A549 (cell line): ENCODE results near the gene ECE1. TPM values are rescaled to one million over a fixed set of nuclear protein-coding genes. Genes with fewer than 3 reads are reported as not detected.

Experiments
- ATAC-seq, 2 experiments: fragments of 200-7000 bp in 1 of 2; fragments of >200 bp in 1 of 2; cut with Nextera tagmentation in 1 of 2; cut with Tn5 transposase in 1 of 2; 3 replicates each; pipeline versions ENCODE4 v1.8.0 to v1.9.1; 2018 to 2020; ENCODE audit warnings: mild to moderate bottlenecking in 1 of 2, moderate library complexity in 1 of 2
- CTCF ChIA-PET: fragments of 300-600 bp; sonication (Branson Sonifier 250); formaldehyde crosslinking; extraction: SDS; loops from one replicate; lab custom pipeline; 2021; ENCODE audit warnings: antibody characterized with exemption, inconsistent platforms; lab: Yijun Ruan, JAX
- POLR2A ChIA-PET: fragments of 350-600 bp; formaldehyde crosslinking; extraction: SDS; loops from one replicate; lab custom pipeline; 2021; ENCODE audit warnings: antibody characterized with exemption, inconsistent platforms; lab: Yijun Ruan, JAX
- DNase-seq, 2 experiments: peaks; one replicate each; pipeline versions ENCODE4 v3.0.0 to v3.0.0-alpha.2; 2011 to 2016; ENCODE audit warnings: low read depth in 1 of 2, low spot score in 1 of 2
- FAIRE-seq: peaks from 2 replicates; lab custom pipeline; 2011; peaks lifted over from hg19 to GRCh38; lab: Jason Lieb, UNC
- H3K27ac ChIP-seq, 2 experiments: fragments of >200 bp; sonication (Bioruptor Twin); formaldehyde crosslinking; 3 replicates each; pipeline ENCODE4 v1.5.1; 2016 to 2017
- H3K4me1 ChIP-seq: fragments of >200 bp; sonication (Bioruptor Twin); formaldehyde crosslinking; 3 replicates; pipeline ENCODE4 v1.6.1; 2016
- H3K4me2 ChIP-seq: fragments of >200 bp; sonication (Bioruptor Twin); formaldehyde crosslinking; 3 replicates; pipeline ENCODE4 v1.6.1; 2016
- H3K4me3 ChIP-seq: fragments of >200 bp; sonication (Bioruptor Twin); formaldehyde crosslinking; 3 replicates; pipeline ENCODE4 v1.5.1; 2016
- H3K9me3 ChIP-seq: fragments of >200 bp; sonication (Bioruptor Twin); formaldehyde crosslinking; 3 replicates; pipeline ENCODE4 v1.6.1; 2016
- CBX8 ChIP-seq: fragments of 200-600 bp; sonication (generic); IDR thresholded peaks from 2 replicates; pipeline ENCODE4 v1.6.1; 2016
- CEBPB ChIP-seq, 2 experiments: fragments of >200 bp in 1 of 2; sonication (Bioruptor Twin) in 1 of 2; formaldehyde crosslinking in 1 of 2; IDR thresholded peaks; 2 replicates each; pipeline ENCODE4 v1.6.1; 2012 to 2016
- FOSL2 ChIP-seq, 2 experiments: fragments of 450-650 bp in 1 of 2; fragments of >200 bp in 1 of 2; sonication (Bioruptor Twin) in 1 of 2; formaldehyde crosslinking; IDR thresholded peaks; 2 replicates each; pipeline versions ENCODE4 v1.5.0 to v1.6.1; 2016 to 2020; ENCODE audit warnings: mild to moderate bottlenecking in 1 of 2, moderate library complexity in 1 of 2
- HEYL ChIP-seq: fragments of 250-450 bp; sonication (Bioruptor Pico); IDR thresholded peaks from 2 replicates; pipeline ENCODE4 v1.8.0; 2021; ENCODE audit warnings: mild to moderate bottlenecking, moderate library complexity
- HOXB13 ChIP-seq: fragments of 250-450 bp; sonication (Bioruptor Pico); IDR thresholded peaks from 2 replicates; pipeline ENCODE4 v1.5.0; 2020; ENCODE audit warnings: low read depth, mild to moderate bottlenecking, moderate library complexity
- KDM5A ChIP-seq: fragments of 200-600 bp; sonication (generic); IDR thresholded peaks from 2 replicates; pipeline ENCODE4 v1.6.1; 2016; ENCODE audit warnings: antibody characterized with exemption, mild to moderate bottlenecking
- RAD21 ChIP-seq, 2 experiments: fragments of >200 bp in 1 of 2; sonication (Bioruptor Twin) in 1 of 2; formaldehyde crosslinking in 1 of 2; IDR thresholded peaks in 1 of 2; conservative IDR thresholded peaks in 1 of 2; 2 replicates in 1 of 2; 3 replicates in 1 of 2; pipeline ENCODE4 v1.6.1; 2012 to 2018; ENCODE audit warnings: inconsistent platforms in 1 of 2
- RFX5 ChIP-seq: fragments of 450-650 bp; IDR thresholded peaks from 2 replicates; pipeline ENCODE4 v1.7.1; 2014; ENCODE audit warnings: antibody characterized with exemption, mild to moderate bottlenecking, moderate library complexity
- RNF2 ChIP-seq: fragments of 200-600 bp; sonication (generic); IDR thresholded peaks from 2 replicates; pipeline ENCODE4 v1.6.1; 2016; ENCODE audit warnings: low read depth, mild to moderate bottlenecking, antibody characterized with exemption, moderate library complexity, borderline replicate concordance
- SMC3 ChIP-seq: fragments of >200 bp; sonication (Bioruptor Twin); formaldehyde crosslinking; IDR thresholded peaks from 3 replicates; pipeline ENCODE4 v1.6.1; 2018; ENCODE audit warnings: inconsistent platforms
- WGBS: methylation state at CpG from one replicate; pipeline ENCODE4 v1.1.6; 2017; ENCODE audit errors: missing lambda C conversion rate; 5-methylcytosine and 5-hydroxymethylcytosine counted together
- polyA plus RNA-seq, 4 experiments: library from polyadenylated mRNA; depleted of rRNA in 3 of 4; stranded (reverse); fragments of >200 nt; fragmentation: RNase III in 1 of 4; extraction: RNeasy Plus Mini Kit Qiagen cat#74134 plus additional on column Dnase treatment in 1 of 4; gene quantifications; 2 replicates in 3 of 4; 3 replicates in 1 of 4; pipeline ENCODE4 v1.2.3, GENCODE V29; 2011 to 2017
- TF ChIP-seq, protein P1 (sequence below): fragments of 200-600 bp; sonication (generic); IDR thresholded peaks from 2 replicates; pipeline ENCODE4 v1.6.1; 2016; ENCODE audit warnings: antibody characterized with exemption, mild to moderate bottlenecking, moderate library complexity
- TF ChIP-seq, protein P2 (sequence below): fragments of >200 bp; sonication (Bioruptor Twin); formaldehyde crosslinking; IDR thresholded peaks from 2 replicates; pipeline ENCODE4 v1.6.1; 2016
- TF ChIP-seq, protein P3 (sequence below): fragments of >200 bp; sonication (Bioruptor Twin); formaldehyde crosslinking; IDR thresholded peaks from 3 replicates; pipeline ENCODE4 v1.5.1; 2016
- TF ChIP-seq, protein P4 (sequence below): fragments of 450-650 bp; IDR thresholded peaks from 2 replicates; pipeline ENCODE4 v1.6.1; 2014; ENCODE audit warnings: antibody characterized with exemption

The ECE1 gene
- polyA plus RNA-seq, 2 of the 4 experiments (the other 2 are of a cell fraction): 45.7 to 86.4 TPM

DNA sequence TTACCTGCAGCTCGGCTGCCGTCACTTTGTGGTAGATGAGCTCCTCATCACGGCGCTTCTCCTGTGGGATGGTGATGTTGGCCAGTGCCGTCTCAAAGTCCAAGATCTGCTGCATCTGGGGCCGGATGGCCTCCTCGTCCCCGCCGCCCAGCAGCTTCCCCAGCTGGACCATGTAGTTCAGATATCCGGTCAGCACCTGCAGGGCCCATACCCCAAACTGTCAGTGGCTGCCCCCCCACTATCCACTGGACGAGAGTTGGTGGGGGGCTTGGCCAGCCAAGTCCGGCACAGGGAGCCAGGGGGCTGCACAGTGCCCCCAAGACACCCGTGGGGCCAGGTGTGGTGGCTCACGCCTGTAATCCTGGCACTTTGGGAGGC is 34.3 kb downstream of the ECE1 start:
- TF ChIP-seq CEBPB (IDR thresholded peaks at IDR 0.05): no peak
- TF ChIP-seq CBX8: no peak
- no peak for TF ChIP-seq RFX5
- no peak for TF ChIP-seq HEYL
- TF ChIP-seq, protein P1, sequence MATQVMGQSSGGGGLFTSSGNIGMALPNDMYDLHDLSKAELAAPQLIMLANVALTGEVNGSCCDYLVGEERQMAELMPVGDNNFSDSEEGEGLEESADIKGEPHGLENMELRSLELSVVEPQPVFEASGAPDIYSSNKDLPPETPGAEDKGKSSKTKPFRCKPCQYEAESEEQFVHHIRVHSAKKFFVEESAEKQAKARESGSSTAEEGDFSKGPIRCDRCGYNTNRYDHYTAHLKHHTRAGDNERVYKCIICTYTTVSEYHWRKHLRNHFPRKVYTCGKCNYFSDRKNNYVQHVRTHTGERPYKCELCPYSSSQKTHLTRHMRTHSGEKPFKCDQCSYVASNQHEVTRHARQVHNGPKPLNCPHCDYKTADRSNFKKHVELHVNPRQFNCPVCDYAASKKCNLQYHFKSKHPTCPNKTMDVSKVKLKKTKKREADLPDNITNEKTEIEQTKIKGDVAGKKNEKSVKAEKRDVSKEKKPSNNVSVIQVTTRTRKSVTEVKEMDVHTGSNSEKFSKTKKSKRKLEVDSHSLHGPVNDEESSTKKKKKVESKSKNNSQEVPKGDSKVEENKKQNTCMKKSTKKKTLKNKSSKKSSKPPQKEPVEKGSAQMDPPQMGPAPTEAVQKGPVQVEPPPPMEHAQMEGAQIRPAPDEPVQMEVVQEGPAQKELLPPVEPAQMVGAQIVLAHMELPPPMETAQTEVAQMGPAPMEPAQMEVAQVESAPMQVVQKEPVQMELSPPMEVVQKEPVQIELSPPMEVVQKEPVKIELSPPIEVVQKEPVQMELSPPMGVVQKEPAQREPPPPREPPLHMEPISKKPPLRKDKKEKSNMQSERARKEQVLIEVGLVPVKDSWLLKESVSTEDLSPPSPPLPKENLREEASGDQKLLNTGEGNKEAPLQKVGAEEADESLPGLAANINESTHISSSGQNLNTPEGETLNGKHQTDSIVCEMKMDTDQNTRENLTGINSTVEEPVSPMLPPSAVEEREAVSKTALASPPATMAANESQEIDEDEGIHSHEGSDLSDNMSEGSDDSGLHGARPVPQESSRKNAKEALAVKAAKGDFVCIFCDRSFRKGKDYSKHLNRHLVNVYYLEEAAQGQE: no peak
- TF ChIP-seq HOXB13 (CRISPR knock-in tag): no peak
- ChIA-PET CTCF (interaction anchor here (0.6 to 9.9 kb wide), 32 partner anchors 9 to 280 kb away, joined by 3 to 253 read pairs (median 11); no protein-coding TSS in a partner anchor), POLR2A (interaction anchor here (1.8 kb wide), 1 partner anchor 113 kb away, joined by 5 read pairs; no protein-coding TSS in a partner anchor)
- Histone ChIP-seq H3K4me2 (no peak overlapping the region), H3K4me3 (no peak overlapping the region), H3K27ac (peak overlapping the region; percentile 25 to 44; a peak in 5 of 6 replicates), H3K9me3 (no peaks in the 10 kb centered on the region), H3K4me1 (peaks cover 34% of the 10 kb centered on the region)
- ATAC-seq (no peak), DNase-seq (no peak), FAIRE-seq (no peak)
- 90% methylated on average over 7 of the region's 14 CpGs for WGBS

DNA sequence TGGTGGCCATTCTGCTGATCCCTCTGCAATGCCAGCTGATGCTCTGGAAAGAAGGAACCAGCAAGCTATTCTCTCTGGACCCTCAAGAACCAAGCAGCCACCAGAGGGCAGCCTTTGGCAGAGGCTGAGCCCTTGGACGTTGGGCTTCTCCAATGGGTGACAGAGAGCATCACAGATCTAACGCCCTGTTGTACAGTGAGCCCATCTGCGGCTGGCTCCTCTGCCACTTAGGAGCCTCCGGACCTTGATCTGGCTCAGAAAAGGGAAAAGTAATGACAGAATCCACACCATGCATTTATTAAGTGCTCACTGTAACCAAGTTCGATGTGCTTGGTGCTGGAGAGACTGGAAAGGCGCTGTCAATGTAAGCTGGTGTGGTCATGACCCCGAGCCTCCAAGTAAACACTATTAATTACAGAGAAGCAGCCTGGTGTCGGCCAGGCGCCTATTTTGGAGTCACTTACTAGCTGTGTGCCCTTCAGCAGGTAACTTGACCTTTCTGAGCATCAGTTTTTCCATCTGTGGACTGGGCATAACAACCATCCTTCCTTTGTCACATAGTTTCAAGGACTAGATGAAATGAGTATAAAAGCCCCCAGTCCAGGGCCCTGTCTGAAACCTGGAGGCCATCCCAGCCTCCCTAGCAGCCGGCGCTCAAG is 34.9 kb downstream of the ECE1 start:
- CTCF ChIA-PET: interaction anchor here (0.6 to 9.9 kb wide), 48 partner anchors 9 to 383 kb away, joined by 3 to 253 read pairs (median 7); no protein-coding TSS in a partner anchor
- H3K4me1 ChIP-seq: peaks cover 29% of the 10 kb centered on the region
- TF ChIP-seq RAD21 (conservative IDR thresholded peaks at IDR 0.05 in 1 of 2, IDR thresholded peaks at IDR 0.05 in 1 of 2) (peak; percentile 91 to 96), SMC3 (peak; percentile 96)
- TF ChIP-seq, protein P2, sequence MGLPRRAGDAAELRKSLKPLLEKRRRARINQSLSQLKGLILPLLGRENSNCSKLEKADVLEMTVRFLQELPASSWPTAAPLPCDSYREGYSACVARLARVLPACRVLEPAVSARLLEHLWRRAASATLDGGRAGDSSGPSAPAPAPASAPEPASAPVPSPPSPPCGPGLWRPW: no peak
- TF ChIP-seq, protein P3, sequence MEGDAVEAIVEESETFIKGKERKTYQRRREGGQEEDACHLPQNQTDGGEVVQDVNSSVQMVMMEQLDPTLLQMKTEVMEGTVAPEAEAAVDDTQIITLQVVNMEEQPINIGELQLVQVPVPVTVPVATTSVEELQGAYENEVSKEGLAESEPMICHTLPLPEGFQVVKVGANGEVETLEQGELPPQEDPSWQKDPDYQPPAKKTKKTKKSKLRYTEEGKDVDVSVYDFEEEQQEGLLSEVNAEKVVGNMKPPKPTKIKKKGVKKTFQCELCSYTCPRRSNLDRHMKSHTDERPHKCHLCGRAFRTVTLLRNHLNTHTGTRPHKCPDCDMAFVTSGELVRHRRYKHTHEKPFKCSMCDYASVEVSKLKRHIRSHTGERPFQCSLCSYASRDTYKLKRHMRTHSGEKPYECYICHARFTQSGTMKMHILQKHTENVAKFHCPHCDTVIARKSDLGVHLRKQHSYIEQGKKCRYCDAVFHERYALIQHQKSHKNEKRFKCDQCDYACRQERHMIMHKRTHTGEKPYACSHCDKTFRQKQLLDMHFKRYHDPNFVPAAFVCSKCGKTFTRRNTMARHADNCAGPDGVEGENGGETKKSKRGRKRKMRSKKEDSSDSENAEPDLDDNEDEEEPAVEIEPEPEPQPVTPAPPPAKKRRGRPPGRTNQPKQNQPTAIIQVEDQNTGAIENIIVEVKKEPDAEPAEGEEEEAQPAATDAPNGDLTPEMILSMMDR: peak; percentile 74
- TF ChIP-seq, all 56 proteins: peak for 3
- no peaks in the 10 kb centered on the region for H3K9me3 ChIP-seq
- WGBS: 53% methylated on average over 11 of the region's 11 CpGs
- peak; percentile 55 to 85 for DNase-seq
- POLR2A ChIA-PET: interaction anchor here (0.7 to 1.8 kb wide), 2 partner anchors 69 to 113 kb away, joined by 3 to 5 read pairs; no protein-coding TSS in a partner anchor
- no peak overlapping the region for H3K4me3 ChIP-seq
- no peak for FAIRE-seq
- peak overlapping the region; percentile 44 to 56; a peak in 5 of 6 replicates for H3K27ac ChIP-seq
- peak; percentile 92 to 96 for ATAC-seq
- no peak overlapping the region for H3K4me2 ChIP-seq

DNA sequence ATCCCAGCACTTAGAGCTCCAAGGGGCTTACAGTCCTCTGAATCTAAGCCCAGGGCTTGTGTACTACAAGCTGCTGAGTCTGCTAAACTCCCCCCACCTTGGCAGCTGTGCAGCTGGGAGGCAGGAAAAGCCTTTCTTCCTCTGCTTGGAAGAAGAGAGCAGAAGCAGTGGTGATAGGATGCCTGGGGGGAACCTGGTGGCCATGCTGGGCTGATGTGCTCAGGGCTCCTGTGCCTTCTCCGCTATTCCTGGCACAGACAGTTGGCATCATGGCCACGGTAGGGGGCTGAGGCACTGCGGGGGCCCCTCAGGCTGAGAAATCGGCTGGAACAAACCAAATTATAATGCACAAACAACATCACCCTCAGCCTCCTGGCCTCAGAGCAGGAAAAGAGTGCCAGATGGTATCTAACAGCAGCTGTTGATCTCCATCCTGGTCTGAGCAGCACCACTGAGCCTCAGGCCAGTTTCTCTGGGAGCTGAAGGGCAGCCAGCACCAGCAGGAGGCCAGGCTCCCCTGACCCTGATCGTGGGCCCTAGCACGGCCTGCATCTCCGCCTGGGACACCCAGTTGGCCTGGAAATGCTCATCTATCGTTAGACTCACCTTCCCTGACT is 35.8 kb downstream of the ECE1 start:
- WGBS: 70% methylated on average over 7 of the region's 8 CpGs
- peak overlapping the region; percentile 43 to 56; a peak in 5 of 6 replicates for H3K27ac ChIP-seq
- FAIRE-seq (no peak), DNase-seq (no peak), ATAC-seq (no peak)
- TF ChIP-seq, protein P4, sequence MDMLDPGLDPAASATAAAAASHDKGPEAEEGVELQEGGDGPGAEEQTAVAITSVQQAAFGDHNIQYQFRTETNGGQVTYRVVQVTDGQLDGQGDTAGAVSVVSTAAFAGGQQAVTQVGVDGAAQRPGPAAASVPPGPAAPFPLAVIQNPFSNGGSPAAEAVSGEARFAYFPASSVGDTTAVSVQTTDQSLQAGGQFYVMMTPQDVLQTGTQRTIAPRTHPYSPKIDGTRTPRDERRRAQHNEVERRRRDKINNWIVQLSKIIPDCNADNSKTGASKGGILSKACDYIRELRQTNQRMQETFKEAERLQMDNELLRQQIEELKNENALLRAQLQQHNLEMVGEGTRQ: no peak
- TF ChIP-seq RNF2: no peak
- no peak for TF ChIP-seq FOSL2 (IDR thresholded peaks at IDR 0.05)
- TF ChIP-seq FOSL2 (CRISPR knock-in tag; IDR thresholded peaks at IDR 0.05): no peak
- TF ChIP-seq KDM5A: no peak
- peaks cover 22% of the 10 kb centered on the region for H3K4me1 ChIP-seq
- no peak overlapping the region for H3K4me3 ChIP-seq
- H3K4me2 ChIP-seq: no peak overlapping the region
- ChIA-PET POLR2A (interaction anchor here (0.7 to 1.8 kb wide), 2 partner anchors 70 to 114 kb away, joined by 3 to 5 read pairs; no protein-coding TSS in a partner anchor), CTCF (interaction anchor here (0.6 to 9.9 kb wide), 45 partner anchors 8 to 384 kb away, joined by 3 to 253 read pairs (median 7); no protein-coding TSS in a partner anchor)
- H3K9me3 ChIP-seq: no peaks in the 10 kb centered on the region
